Measurements from ENCODE around the gene NRG3.

Gene NRG3

GRCh38 chr10:81874875-81875466, at the start of gene NRG3:
Gene NRG3, plus strand, starts transcription at chr10:81875194.
- no peak for TF ChIP-seq CTCF (IDR thresholded peaks at IDR 0.05; ENCODE audit: low read depth, low read length, missing control alignments)
- no peak within 1 kb of the TSS for H3K4me3 ChIP-seq (replicated peaks; ENCODE audit: low read depth, low read length)
- no peak for DNase-seq (ENCODE audit: extremely low read depth, low read depth)

GRCh38 chr10:81828251-81828650, 46.7 kb upstream of the NRG3 start:
- no peak for TF ChIP-seq CTCF (IDR thresholded peaks at IDR 0.05; ENCODE audit: low read depth, low read length, missing control alignments)
- H3K4me3 ChIP-seq (replicated peaks; ENCODE audit: low read depth, low read length): no peak overlapping the region
- no peak for DNase-seq (ENCODE audit: extremely low read depth, low read depth)

DNA sequence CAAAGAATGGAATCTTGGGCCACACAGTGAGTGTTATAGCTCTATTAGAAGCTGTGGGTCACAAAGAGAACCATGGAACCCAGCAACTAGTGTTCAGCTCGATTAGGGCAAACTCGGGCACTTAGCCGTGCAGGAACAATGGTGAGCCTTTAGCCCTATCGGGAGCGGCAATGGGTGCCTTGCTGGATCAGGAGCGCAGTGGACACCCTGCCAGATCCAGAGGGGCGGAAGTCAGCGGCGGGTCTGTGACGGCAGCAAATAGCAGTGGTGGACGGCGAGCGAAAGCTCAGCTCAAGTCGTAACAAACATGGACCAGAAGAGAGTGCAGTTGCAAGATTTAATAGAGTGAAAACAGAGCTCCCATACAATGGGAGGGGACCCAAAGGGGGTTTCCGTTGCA, 43.9 kb upstream of the NRG3 start:
- no peak overlapping the region for H3K4me3 ChIP-seq (replicated peaks; ENCODE audit: low read depth, low read length)
- no peak for TF ChIP-seq CTCF (IDR thresholded peaks at IDR 0.05; ENCODE audit: low read depth, low read length, missing control alignments)
- no peak for DNase-seq (ENCODE audit: extremely low read depth, low read depth)

GRCh38 chr10:81838950-81839349, 36.0 kb upstream of the NRG3 start:
- TF ChIP-seq CTCF (IDR thresholded peaks at IDR 0.05; ENCODE audit: low read depth, low read length, missing control alignments): no peak
- DNase-seq (ENCODE audit: extremely low read depth, low read depth): no peak
- no peak overlapping the region for H3K4me3 ChIP-seq (replicated peaks; ENCODE audit: low read depth, low read length)

DNA sequence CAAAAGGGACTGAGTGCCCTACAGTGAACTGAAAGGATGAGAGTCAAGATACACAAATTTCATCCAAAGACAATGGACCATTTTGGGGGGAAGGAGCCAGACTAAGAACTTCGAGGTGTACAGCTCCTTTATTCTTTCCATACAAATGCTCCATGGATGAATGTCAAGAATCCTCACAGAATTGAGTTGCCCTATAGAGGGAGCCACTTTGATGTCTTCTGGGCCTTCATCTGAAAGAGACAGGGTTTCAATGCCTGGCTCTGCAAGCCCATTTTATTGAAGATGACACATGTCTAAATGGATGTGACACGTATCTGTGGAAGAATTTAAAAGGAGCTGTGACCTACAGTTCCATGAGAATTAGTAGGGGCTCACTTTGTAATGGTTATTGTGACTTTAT, 32.0 kb upstream of the NRG3 start:
- no peak for DNase-seq (ENCODE audit: extremely low read depth, low read depth)
- H3K4me3 ChIP-seq (replicated peaks; ENCODE audit: low read depth, low read length): no peak overlapping the region
- TF ChIP-seq CTCF (IDR thresholded peaks at IDR 0.05; ENCODE audit: low read depth, low read length, missing control alignments): no peak

GRCh38 chr10:81847675-81848074, 27.3 kb upstream of the NRG3 start:
- H3K4me3 ChIP-seq (replicated peaks; ENCODE audit: low read depth, low read length): no peak overlapping the region
- no peak for DNase-seq (ENCODE audit: extremely low read depth, low read depth)
- TF ChIP-seq CTCF (IDR thresholded peaks at IDR 0.05; ENCODE audit: low read depth, low read length, missing control alignments): no peak

GRCh38 chr10:81848514-81848913, 26.5 kb upstream of the NRG3 start:
- no peak overlapping the region for H3K4me3 ChIP-seq (replicated peaks; ENCODE audit: low read depth, low read length)
- TF ChIP-seq CTCF (IDR thresholded peaks at IDR 0.05; ENCODE audit: low read depth, low read length, missing control alignments): no peak
- no peak for DNase-seq (ENCODE audit: extremely low read depth, low read depth)
